Measurements from ENCODE around the gene ZDHHC22. TPM values are rescaled to one million over a fixed set of nuclear protein-coding genes. Genes with fewer than 3 reads are reported as not detected.

The ZDHHC22 gene
- total and polyA plus RNA-seq, 2 of the 13 experiments (the other 11 are each of a cell fraction or from before 2014, with no cell fraction given) = not detected

GRCh38 chr14:77133720-77134338 is 7.8 kb downstream of the ZDHHC22 start (continued):
- peak; percentile 70 for TF ChIP-seq ZNF574 (CRISPR knock-in tag; IDR thresholded peaks at IDR 0.05)
- TF ChIP-seq CCAR2 (optimal IDR thresholded peaks at IDR 0.05; ENCODE audit: low read depth, low read length) = no peak
- peak; percentile 73; the same call in 1 of the 2 replicates for TF ChIP-seq ZNF12 (CRISPR knock-in tag; IDR thresholded peaks at IDR 0.05)
- TF ChIP-seq ZSCAN25 (CRISPR knock-in tag; IDR thresholded peaks at IDR 0.05) = no peak
- TF ChIP-seq BCL3 (CRISPR knock-in tag; IDR thresholded peaks at IDR 0.05) = no peak
- peak; percentile 69; the same call in 1 of the 2 replicates for TF ChIP-seq ZNF614 (CRISPR knock-in tag; IDR thresholded peaks at IDR 0.05; ENCODE audit: borderline replicate concordance)
- 0 out of 2 replicates have a peak, but pooled peaks have one; percentile 70 for TF ChIP-seq ZNF446 (CRISPR knock-in tag; IDR thresholded peaks at IDR 0.05)
- no peak for TF ChIP-seq TERF1 (CRISPR knock-in tag; IDR thresholded peaks at IDR 0.05)
- TF ChIP-seq ATF7-NPFF (CRISPR knock-in tag; IDR thresholded peaks at IDR 0.05; ENCODE audit: low read depth) = 0 out of 2 replicates have a peak, but pooled peaks have one; percentile 35
- TF ChIP-seq ZNF329 (CRISPR knock-in tag; IDR thresholded peaks at IDR 0.05; ENCODE audit: low read depth) = no peak
- peak; percentile 47; the same call in 1 of the 3 replicates for TF ChIP-seq MXI1 (IDR thresholded peaks at IDR 0.05; ENCODE audit: borderline replicate concordance, low read depth, low read length)
- peak; percentile 91; the same call in 1 of the 2 replicates for TF ChIP-seq LRRFIP1 (CRISPR knock-in tag; conservative IDR thresholded peaks at IDR 0.05)
- no peak for TF ChIP-seq MAFG (CRISPR knock-in tag; IDR thresholded peaks at IDR 0.05)
- TF ChIP-seq MTF1 (CRISPR knock-in tag; IDR thresholded peaks at IDR 0.05) = peak; percentile 41; the same call in 1 of the 2 replicates
- no peak for TF ChIP-seq MXD1 (CRISPR knock-in tag; IDR thresholded peaks at IDR 0.05)
- TF ChIP-seq ZSCAN20 (CRISPR knock-in tag; IDR thresholded peaks at IDR 0.05; ENCODE audit: borderline replicate concordance) = no peak
- no peak for TF ChIP-seq ZNF260 (CRISPR knock-in tag; IDR thresholded peaks at IDR 0.05; ENCODE audit: borderline replicate concordance, low read depth)

Measured in HepG2 (cell line).